Ishikawa (cell line): ENCODE data around the gene SEC14L6.

ENCODE experiments used
- YY1 ChIP-seq: IDR thresholded peaks from 2 replicates; pipeline ENCODE4 v1.6.1; 2012; ENCODE audit warnings: low read depth
- TF ChIP-seq, protein P1 (sequence below): IDR thresholded peaks from 2 replicates; pipeline ENCODE4 v1.6.1; 2012

DNA sequence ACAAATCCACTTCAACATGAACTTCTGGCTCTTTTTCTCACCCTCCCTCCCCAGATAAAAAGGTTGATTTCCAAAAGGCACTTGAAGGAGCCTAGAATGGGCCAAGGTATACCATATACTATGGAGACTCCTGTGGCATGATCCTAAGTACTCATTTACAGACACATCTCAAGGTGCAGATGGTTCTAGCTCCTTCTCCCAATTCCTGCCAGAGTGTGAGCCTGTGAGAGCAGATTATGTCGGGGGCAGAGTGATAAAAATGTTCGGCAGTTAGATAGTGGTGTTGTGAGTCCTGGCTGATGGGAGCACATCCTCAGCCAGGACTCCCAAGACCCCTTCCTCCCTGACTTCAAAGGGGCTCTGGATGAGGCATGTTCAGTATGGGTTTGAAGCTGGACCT is 66.6 kb downstream of the SEC14L6 start:
- TF ChIP-seq YY1, result no peak
- TF ChIP-seq, protein P1, sequence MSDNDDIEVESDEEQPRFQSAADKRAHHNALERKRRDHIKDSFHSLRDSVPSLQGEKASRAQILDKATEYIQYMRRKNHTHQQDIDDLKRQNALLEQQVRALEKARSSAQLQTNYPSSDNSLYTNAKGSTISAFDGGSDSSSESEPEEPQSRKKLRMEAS, result no peak
